OCI-M1 (cell line): ENCODE data around the gene PTGS1.
"Not testable (repeated sequence)": the region's sequence is repeated elsewhere in the genome, so short reads cannot be mapped to it uniquely, and the experiment has no call there.

Experiments
- DNase-seq: peaks from one replicate; lab custom pipeline; 2025; lab: John Stamatoyannopoulos, UW

The PTGS1 gene

GRCh38 chr9:122370869-122371755, at the start of gene PTGS1:
Gene PTGS1 (plus strand): TSS chr9:122371024. CDS start chr9:122371085, 61 bp downstream.
- DNase-seq, result peak; percentile 78

GRCh38 chr9:122322553-122322952, 48.3 kb upstream of the PTGS1 start:
- no peak for DNase-seq

DNA sequence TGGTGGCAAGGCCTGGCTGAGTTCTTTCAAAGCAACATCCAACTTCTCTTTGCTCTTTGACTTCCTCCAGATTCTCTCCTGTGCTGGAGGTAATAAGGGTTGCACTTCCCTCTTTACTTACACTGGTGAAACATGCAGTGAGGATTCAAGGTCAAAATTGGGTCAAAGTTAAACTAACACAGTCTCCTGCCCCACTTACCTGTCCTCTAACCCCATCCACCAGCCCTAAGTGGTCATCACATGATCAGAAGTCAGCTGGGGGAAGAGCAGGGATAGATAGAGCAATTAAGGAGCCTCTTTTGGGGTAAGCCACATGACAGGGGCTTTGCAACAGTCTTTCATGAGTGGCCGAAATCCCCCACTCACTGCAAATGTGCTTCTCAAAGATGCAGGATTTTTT, 46.2 kb upstream of the PTGS1 start:
- not testable (repeated sequence) for DNase-seq

GRCh38 chr9:122325124-122325523, 45.7 kb upstream of the PTGS1 start:
- DNase-seq, result peak; percentile 42

- DNase-seq, result no peak
Observed at GRCh38 chr9:122327175-122327574, 43.6 kb upstream of the PTGS1 start.

- no peak for DNase-seq
Observed at GRCh38 chr9:122329597-122329996, 41.2 kb upstream of the PTGS1 start.

GRCh38 chr9:122330466-122330865, 40.4 kb upstream of the PTGS1 start:
- DNase-seq, result not testable (repeated sequence)

- DNase-seq, result peak; percentile 75
Observed at GRCh38 chr9:122331523-122331927, 39.3 kb upstream of the PTGS1 start.

DNA sequence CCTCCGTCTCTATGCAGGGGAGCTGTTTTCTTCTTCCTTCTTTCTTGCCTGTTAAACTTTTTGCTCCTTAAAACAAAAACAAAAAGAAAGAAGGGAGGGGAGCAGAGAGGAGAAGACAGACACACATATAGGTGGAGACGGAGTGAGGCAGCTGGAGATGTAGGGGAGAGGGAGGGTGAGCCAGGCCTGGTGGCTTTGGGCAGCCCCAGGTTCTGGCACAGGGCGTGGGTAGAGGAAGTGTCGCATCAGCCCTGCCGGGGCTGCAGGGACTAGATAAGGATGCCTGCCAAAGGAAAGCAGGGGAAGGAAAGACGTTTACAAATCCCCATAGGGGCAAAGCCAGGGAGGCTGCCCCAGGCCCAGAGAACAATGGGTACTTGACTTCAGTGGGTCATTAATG, 38.7 kb upstream of the PTGS1 start:
- DNase-seq, result peak; percentile 95

- no peak for DNase-seq
Observed at GRCh38 chr9:122332644-122333043, 38.2 kb upstream of the PTGS1 start.

DNA sequence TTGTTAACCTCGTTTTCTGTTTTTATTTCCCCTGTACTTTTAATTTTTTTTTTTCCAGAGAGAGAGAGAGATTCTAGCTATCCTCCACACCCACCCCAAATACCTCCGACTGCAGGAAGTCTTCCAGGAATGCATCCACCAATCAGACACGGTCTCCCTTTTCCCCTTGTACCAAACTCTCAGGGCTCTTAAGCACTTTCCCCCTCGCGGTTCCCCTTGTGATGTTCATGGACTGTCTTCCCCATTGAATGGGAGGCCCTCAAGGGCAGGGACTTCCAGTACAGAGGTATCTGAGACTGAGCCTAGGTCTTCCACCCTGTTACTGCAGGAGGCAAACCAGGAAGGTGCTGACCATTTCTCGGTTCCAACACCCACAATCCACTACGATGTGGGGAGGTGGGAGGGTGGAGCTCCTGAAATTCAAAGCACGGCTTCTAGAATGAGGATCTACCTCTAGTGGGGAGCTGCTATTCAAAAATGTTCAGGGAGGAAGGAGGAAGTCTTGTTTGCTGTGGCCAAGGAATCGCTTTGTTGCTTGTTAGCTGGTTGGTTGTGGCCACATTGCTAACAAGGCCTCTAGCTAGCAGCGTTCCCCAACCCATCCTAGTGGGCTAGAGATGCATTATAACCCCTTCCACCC, 37.5 kb upstream of the PTGS1 start:
- no peak for DNase-seq

DNA sequence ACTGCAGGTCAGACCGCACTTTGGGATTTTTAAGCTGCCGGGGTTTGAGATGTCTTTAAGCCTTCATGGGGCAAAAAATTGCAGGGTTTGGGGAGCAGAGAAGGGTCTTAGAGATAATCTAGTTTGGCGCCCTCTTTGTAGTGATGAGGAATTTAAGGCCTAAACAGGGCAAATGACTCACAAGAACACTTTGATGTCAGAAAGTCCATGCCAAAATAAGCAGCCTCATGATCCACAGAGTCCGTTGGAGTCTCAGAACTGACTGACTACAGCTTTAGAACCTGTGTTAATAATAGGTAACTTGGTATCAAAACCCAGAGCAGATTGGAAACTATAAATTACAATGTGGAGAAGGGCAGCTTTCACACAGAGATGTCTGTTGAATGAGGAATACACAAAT, 35.9 kb upstream of the PTGS1 start:
- no peak for DNase-seq

- DNase-seq, result no peak
Observed at GRCh38 chr9:122336189-122336588, 34.6 kb upstream of the PTGS1 start.

- no peak for DNase-seq
Observed at GRCh38 chr9:122336866-122337555, 33.8 kb upstream of the PTGS1 start.

- no peak for DNase-seq
Observed at GRCh38 chr9:122337556-122337929, 33.3 kb upstream of the PTGS1 start.

DNA sequence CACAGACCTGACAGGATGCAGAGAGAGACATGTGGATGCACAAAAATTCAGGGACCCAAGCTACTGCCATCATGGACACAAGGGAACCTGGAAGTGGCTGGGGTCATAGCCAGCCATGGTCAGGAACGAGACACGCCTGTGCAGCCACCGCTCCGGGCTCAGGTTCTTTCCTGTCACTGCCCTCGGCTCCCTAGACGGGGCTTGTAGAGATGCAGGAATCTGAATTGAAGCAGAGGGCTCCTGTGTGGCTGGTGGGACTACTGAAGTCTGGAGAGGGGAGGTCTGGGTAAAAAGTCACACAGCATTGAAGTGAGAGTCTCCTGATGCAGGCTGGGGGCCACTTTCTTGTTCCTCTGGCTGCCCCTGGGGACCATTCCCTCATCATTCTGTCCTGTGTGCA, 32.3 kb upstream of the PTGS1 start:
- DNase-seq, result no peak

- no peak for DNase-seq
Observed at GRCh38 chr9:122338994-122339393, 31.8 kb upstream of the PTGS1 start.

DNA sequence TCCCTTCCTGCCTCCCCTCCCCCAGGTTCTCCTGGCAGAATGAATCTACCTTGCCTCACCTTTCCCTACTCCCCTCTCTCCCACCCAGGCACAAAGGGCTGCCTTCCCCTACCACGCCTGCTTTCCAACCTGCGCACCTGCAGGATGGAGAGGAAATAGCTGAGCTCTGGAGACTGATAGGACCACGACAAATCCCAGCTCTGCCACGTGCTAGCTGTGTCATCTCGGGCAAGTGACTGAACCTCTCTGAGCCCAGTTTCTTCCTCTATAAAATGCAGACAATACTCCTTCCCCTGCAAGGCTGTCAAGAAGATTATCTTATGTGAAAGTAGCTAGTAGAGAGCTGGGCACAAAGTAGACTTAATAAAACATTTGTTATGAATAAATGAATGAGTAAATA, 31.2 kb upstream of the PTGS1 start:
- no peak for DNase-seq

- DNase-seq, result no peak
Observed at GRCh38 chr9:122340161-122340560, 30.7 kb upstream of the PTGS1 start.

- no peak for DNase-seq
Observed at GRCh38 chr9:122342323-122343050, 28.3 kb upstream of the PTGS1 start.

DNA sequence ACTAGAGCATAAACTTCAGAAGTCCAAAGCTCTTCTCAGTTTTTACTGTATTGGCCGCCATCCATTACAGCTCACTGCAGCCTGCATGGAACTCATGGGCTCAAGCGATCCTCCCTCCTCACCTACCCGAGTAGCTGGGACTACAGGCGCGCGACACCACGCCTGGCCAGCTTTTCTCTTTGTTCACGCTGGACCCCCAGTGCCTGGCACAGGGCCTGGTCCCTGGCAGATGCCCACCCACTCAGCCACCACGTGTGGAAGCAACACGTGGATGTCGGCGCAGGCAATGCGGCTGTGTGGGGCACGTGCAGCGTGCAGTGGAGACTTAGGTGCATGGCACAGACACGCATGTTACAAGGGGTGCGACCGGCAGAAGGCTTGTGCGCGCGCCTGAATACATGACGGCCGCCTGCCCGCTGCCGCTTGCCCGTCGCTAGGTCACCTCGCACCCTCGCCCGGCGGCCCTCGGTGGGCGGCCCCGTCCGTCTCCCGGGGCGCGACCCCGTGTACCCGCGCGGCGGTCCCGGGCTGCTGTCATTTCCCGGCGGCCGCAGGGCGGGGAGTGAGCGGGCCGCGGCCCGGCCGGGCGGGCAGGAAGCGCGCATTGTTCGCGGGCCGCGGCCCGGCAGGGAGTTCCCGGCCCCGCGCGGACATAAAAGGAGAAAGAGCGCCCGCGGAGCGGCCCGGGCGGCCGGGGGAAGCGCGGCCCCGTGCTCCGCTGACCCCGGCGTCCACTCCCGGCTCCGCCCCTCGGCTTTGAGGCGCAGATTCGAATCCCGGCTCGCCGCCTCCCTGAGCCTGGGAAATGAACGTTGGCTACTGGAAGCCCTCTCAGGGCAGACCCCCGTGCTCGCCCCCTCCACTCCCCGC, 24.1 kb upstream of the PTGS1 start:
- DNase-seq, result no peak
